Liver (tissue), 3 donors: Measurements from ENCODE around the gene TNFAIP3.

ENCODE experiments used
- ATF3 ChIP-seq: IDR thresholded peaks from 2 replicates; pipeline ENCODE4 v1.6.1; 2016; ENCODE audit warnings: antibody characterized with exemption
- CTCF ChIP-seq: fragments of 150-350 bp; IDR thresholded peaks from 2 replicates; pipeline ENCODE4 v1.5.1; 2017; ENCODE audit warnings: improper control_type of control experiment, low read depth, low read length; ENCODE audit not compliant: missing input control
- HNF4A ChIP-seq, 2 donors: conservative IDR thresholded peaks; 2 replicates each; pipeline ENCODE4 v1.6.1; 2016; ENCODE audit warnings: antibody characterized with exemption in 2 of 2, mild to moderate bottlenecking in 2 of 2
- JUND ChIP-seq, 2 donors: IDR thresholded peaks; 2 replicates each; pipeline ENCODE4 v1.6.1; 2016; ENCODE audit warnings: antibody characterized with exemption in 2 of 2
- MAX ChIP-seq: IDR thresholded peaks from 2 replicates; pipeline ENCODE4 v1.6.1; 2016; ENCODE audit warnings: antibody characterized with exemption
- ZBTB33 ChIP-seq: IDR thresholded peaks from 2 replicates; pipeline ENCODE4 v1.6.1; 2016; ENCODE audit warnings: antibody characterized with exemption
- donor health status: healthy.
- donor health status: healthy.

- TF ChIP-seq CTCF, result no peak
- TF ChIP-seq ZBTB33, result no peak
- no peak for TF ChIP-seq ATF3
- no peak for TF ChIP-seq MAX
- TF ChIP-seq JUND (IDR thresholded peaks at IDR 0.05), result no peak
- no peak for TF ChIP-seq HNF4A (conservative IDR thresholded peaks at IDR 0.05)
These were observed 60.7 kb downstream of the TNFAIP3 start for GRCh38 chr6:137927777-137928218.
